ENCODE data around the gene PLOD1.

GRCh38 chr1:11930571-11931445 lies 3.7 kb upstream of the PLOD1 start:
- no peak for TF ChIP-seq ESRRA (CRISPR knock-in tag; IDR thresholded peaks at IDR 0.05; ENCODE audit: borderline replicate concordance)
- no peak for TF ChIP-seq MLX (CRISPR knock-in tag; IDR thresholded peaks at IDR 0.05)
- no peak for TF ChIP-seq ATF1 (CRISPR knock-in tag; IDR thresholded peaks at IDR 0.05)
- no peak for TF ChIP-seq ERG (CRISPR knock-in tag; IDR thresholded peaks at IDR 0.05)
- TF ChIP-seq CTCF (IDR thresholded peaks at IDR 0.05): no peak
- no peak for TF ChIP-seq PREB (CRISPR knock-in tag; IDR thresholded peaks at IDR 0.05; ENCODE audit: borderline replicate concordance)
- TF ChIP-seq IRF2 (CRISPR knock-in tag; IDR thresholded peaks at IDR 0.05; ENCODE audit: borderline replicate concordance, low read depth): no peak
- TF ChIP-seq ZBTB21 (CRISPR knock-in tag; IDR thresholded peaks at IDR 0.05; ENCODE audit: borderline replicate concordance): no peak
- TF ChIP-seq MAX (CRISPR knock-in tag; IDR thresholded peaks at IDR 0.05): no peak
- TF ChIP-seq CREM (CRISPR knock-in tag; IDR thresholded peaks at IDR 0.05): no peak
- no peak for TF ChIP-seq JUN (CRISPR knock-in tag; IDR thresholded peaks at IDR 0.05)
- no peak for TF ChIP-seq SP1 (CRISPR knock-in tag; conservative IDR thresholded peaks at IDR 0.05)
- TF ChIP-seq TP53 (CRISPR knock-in tag; IDR thresholded peaks at IDR 0.05): no peak

Measured in WTC11 (cell line).